ENCODE measurements around the gene TMEM245.

- TF ChIP-seq CTCF (IDR thresholded peaks at IDR 0.05) (no peak), EP300 (IDR thresholded peaks at IDR 0.05) (no peak), POLR2A (IDR thresholded peaks at IDR 0.05) (no peak)
These were observed 31.3 kb upstream of the TMEM245 start for GRCh38 chr9:109150925-109151545.
